Left lung (tissue), 10 donors: Measurements from ENCODE around the gene CORO1C. TPM values are rescaled to one million over a fixed set of nuclear protein-coding genes. Genes with fewer than 3 reads are reported as not detected.
"Not testable (repeated sequence)": the region's sequence is repeated elsewhere in the genome, so short reads cannot be mapped to it uniquely, and the experiment has no call there.

Source experiments
- ATAC-seq: fragments of 200-7000 bp; cut with Tn5 transposase; one replicate; pipeline ENCODE4 v1.9.1; 2020; ENCODE audit warnings: moderate library complexity
- DNase-seq, 4 donors: peaks; one replicate each; pipeline ENCODE4 v3.0.0-alpha.2; 2013 to 2020
- H3K27ac ChIP-seq, 2 donors: fragments of 200-600 bp; sonication (generic) in 1 of 2; one replicate each; pipeline versions ENCODE4 v1.5.0 to v1.8.0; 2020 to 2021
- H3K27me3 ChIP-seq, 2 donors: fragments of 200-600 bp; sonication (generic) in 1 of 2; one replicate each; pipeline versions ENCODE4 v1.5.0 to v1.8.0; 2020 to 2021
- H3K36me3 ChIP-seq, 2 donors: fragments of 200-600 bp; sonication (generic) in 1 of 2; one replicate each; pipeline versions ENCODE4 v1.5.0 to v1.8.0; 2020 to 2021
- H3K4me1 ChIP-seq, 2 donors: fragments of 200-600 bp; one replicate each; pipeline ENCODE4 v1.8.0; 2021
- H3K4me3 ChIP-seq, 2 donors: fragments of 200-600 bp; sonication (generic) in 1 of 2; one replicate each; pipeline versions ENCODE4 v1.5.0 to v1.8.0; 2020 to 2021; ENCODE audit warnings: mild to moderate bottlenecking in 1 of 2
- H3K9me3 ChIP-seq, 2 donors: fragments of 200-600 bp; sonication (generic) in 1 of 2; one replicate each; pipeline versions ENCODE4 v1.5.0 to v1.8.0; 2020 to 2021
- CTCF ChIP-seq, 2 donors: fragments of 200-600 bp; sonication (generic) in 1 of 2; IDR thresholded peaks; one replicate each; pipeline versions ENCODE4 v1.5.0 to v1.8.0; 2021; ENCODE audit warnings: antibody characterized with exemption in 2 of 2
- intact Hi-C, 2 donors: fragments of 100-400 bp; cut with DNase I; formaldehyde crosslinking; loops; one replicate each; pipeline versions ENCODE4 v1.11.2 to v1.14.2; 2022
- polyA plus RNA-seq, 6 donors: library from polyadenylated mRNA; unstranded; fragments of 120-200 nt; gene quantifications; one replicate each; pipeline ENCODE4 v1.2.1, GENCODE V29; 2013; ENCODE audit not compliant: insufficient read length in 6 of 6
- total RNA-seq, 2 donors: library from RNA; stranded (reverse); fragmentation: NEBNext Ultra II Directional; extraction: Animal tissue kit (Norgen Biotek cat#: 25700); gene quantifications; one replicate each; pipeline ENCODE4 v1.2.1, GENCODE V29; 2021
- donor health status: DM: no; HTN: yes; CAD: no.
- donor health status: DM: no; HTN: no; CAD: no.

The CORO1C gene
- total and polyA plus RNA-seq, 8 donors = 77.7 to 282 (median 85.9) TPM

- H3K4me3 ChIP-seq = no peak overlapping the region
- no peak overlapping the region for H3K27ac ChIP-seq
- H3K4me1 ChIP-seq = peaks cover 0 to 3% of the 10 kb centered on the region in 2 donors
- ATAC-seq (no peak), DNase-seq (no peak)
- intact Hi-C loops = no loop called here
- H3K27me3 ChIP-seq = no peaks in the 10 kb centered on the region
- no peaks in the 10 kb centered on the region for H3K36me3 ChIP-seq
- H3K9me3 ChIP-seq = no peaks in the 10 kb centered on the region
- TF ChIP-seq CTCF (IDR thresholded peaks at IDR 0.05) = no peak
These were observed 24.2 kb upstream of the CORO1C start for GRCh38 chr12:108755481-108755880.

DNA sequence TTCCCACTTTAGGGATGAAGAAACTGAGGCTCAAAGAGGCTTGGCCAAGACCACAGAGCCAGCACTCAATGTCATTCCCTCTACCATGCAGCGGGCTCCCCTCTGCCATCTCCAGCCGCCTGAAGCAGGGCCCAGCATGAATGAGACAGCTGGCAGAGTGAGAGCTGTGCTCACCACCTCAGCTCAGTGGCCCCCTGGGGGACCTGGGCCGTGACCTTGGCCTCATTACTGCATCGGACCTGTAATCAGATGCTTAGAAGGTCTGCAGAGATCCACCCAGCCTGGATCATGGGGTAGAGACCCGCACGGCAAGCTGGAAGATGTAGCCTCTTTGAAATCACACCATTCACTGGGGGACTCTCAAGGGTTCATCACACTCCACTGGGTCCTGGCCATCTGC lies 22.7 kb upstream of the CORO1C start:
- intact Hi-C loops = no loop called here
- Histone ChIP-seq H3K27me3 (no peaks in the 10 kb centered on the region), H3K9me3 (no peaks in the 10 kb centered on the region), H3K36me3 (no peaks in the 10 kb centered on the region), H3K4me1 (peaks cover 0 to 4% of the 10 kb centered on the region in 2 donors), H3K4me3 (no peak overlapping the region), H3K27ac (no peak overlapping the region)
- no peak for TF ChIP-seq CTCF (IDR thresholded peaks at IDR 0.05)
- DNase-seq = no peak
- ATAC-seq = no peak

DNA sequence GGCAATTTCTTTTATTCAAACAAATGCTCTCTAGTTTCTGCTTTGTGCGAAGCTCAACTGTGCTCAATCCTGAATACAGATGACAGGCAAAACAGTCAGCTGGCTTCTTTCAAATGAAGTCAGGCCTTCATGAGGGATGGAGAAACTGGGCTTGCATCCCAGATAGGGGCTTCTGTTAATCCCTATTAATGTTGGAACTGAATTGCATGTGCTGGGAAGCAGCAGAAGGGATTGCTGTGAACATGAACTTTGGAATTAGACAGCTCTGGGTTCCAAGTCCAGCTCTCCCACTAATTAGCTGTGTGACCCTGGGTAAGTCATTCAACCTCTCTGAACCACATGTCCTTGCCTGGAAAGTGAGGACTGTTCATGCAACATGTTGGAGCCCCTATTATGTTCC lies 21.1 kb upstream of the CORO1C start:
- Histone ChIP-seq H3K9me3 (no peaks in the 10 kb centered on the region), H3K27ac (no peak overlapping the region), H3K4me3 (no peak overlapping the region), H3K27me3 (no peaks in the 10 kb centered on the region), H3K4me1 (peaks cover 0 to 4% of the 10 kb centered on the region in 2 donors), H3K36me3 (no peaks in the 10 kb centered on the region)
- no peak for TF ChIP-seq CTCF (IDR thresholded peaks at IDR 0.05)
- ATAC-seq (peak; percentile 49), DNase-seq (peak in 2 of 4 donors; percentile 71 to 85)
- intact Hi-C loops = no loop called here

DNA sequence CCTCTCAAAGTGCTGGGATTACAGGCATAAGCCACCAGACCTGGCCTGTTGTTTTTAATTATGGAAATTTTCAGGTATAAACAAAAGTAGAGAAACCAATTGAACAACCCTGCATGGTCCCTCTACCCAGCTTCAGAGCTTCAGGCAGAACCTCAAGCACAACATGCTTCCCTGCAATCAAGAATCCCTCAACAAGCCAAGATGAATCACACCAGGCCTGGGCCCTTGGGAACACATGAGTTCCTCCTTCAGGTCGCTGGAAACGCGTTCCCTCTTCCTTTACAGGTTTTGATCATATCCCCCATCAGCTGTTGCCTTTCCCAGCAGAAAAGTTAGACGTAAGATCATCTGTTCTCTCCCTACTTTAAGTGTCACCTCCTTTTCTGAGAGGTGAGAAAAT lies 20.5 kb upstream of the CORO1C start:
- H3K36me3 ChIP-seq = no peaks in the 10 kb centered on the region
- TF ChIP-seq CTCF (IDR thresholded peaks at IDR 0.05) = no peak
- no peak for DNase-seq
- H3K4me1 ChIP-seq = peaks cover 0 to 4% of the 10 kb centered on the region in 2 donors
- peak; percentile 40 for ATAC-seq
- no peaks in the 10 kb centered on the region for H3K27me3 ChIP-seq
- intact Hi-C loops = no loop called here
- no peak overlapping the region for H3K27ac ChIP-seq
- H3K9me3 ChIP-seq = no peaks in the 10 kb centered on the region
- no peak overlapping the region for H3K4me3 ChIP-seq

DNA sequence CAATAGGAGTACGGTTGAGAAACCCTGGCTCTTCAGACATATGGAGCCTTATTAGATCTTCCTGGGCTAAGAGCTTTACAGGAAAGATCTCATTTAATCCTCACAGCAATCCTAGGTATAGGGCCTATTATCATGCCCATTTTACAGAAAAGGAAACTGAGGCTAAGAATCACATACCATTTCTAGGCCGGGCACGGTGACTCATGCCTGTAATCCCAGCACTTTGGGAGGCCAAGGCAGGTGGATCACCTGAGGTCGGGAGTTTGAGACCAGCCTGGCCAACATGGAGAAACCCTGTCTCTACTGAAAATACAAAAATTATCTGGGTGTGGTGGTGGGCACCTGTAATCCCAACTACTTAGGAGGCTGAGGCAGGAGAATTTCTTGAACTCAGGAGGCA lies 19.7 kb upstream of the CORO1C start:
- intact Hi-C loops, H3K27ac ChIP-seq, H3K4me3 ChIP-seq, H3K9me3 ChIP-seq, H3K27me3 ChIP-seq, DNase-seq, H3K36me3 ChIP-seq, ATAC-seq, H3K4me1 ChIP-seq: not testable (repeated sequence)

- Histone ChIP-seq H3K36me3 (no peaks in the 10 kb centered on the region), H3K9me3 (no peaks in the 10 kb centered on the region), H3K4me1 (peaks cover 0 to 4% of the 10 kb centered on the region in 2 donors), H3K4me3 (no peak overlapping the region), H3K27me3 (no peaks in the 10 kb centered on the region), H3K27ac (no peak overlapping the region)
- no peak for ATAC-seq
- DNase-seq = peak in 1 of 4 donors; percentile 35
- no peak for TF ChIP-seq CTCF (IDR thresholded peaks at IDR 0.05)
- intact Hi-C loops = no loop called here
These were observed 19.2 kb upstream of the CORO1C start for GRCh38 chr12:108750526-108750925.
